Fibroblast of mammary gland (primary cell): ENCODE results near the gene NGFR.

ENCODE experiments used
- DNase-seq: peaks from one replicate; pipeline ENCODE4 v3.0.0-alpha.2; 2010; ENCODE audit warnings: low read depth
- H3K4me3 ChIP-seq: 2 replicates; pipeline ENCODE4 v1.5.1; 2011; ENCODE audit warnings: low read depth, mild to moderate bottlenecking, low read length, moderate library complexity; ENCODE audit not compliant: control insufficient read depth
- TF ChIP-seq, protein P1 (sequence below): conservative IDR thresholded peaks from 2 replicates; pipeline ENCODE4 v1.5.1; 2011; ENCODE audit warnings: low read depth, low read length, inconsistent platforms; ENCODE audit not compliant: control insufficient read depth, insufficient read depth

NGFR gene

DNA sequence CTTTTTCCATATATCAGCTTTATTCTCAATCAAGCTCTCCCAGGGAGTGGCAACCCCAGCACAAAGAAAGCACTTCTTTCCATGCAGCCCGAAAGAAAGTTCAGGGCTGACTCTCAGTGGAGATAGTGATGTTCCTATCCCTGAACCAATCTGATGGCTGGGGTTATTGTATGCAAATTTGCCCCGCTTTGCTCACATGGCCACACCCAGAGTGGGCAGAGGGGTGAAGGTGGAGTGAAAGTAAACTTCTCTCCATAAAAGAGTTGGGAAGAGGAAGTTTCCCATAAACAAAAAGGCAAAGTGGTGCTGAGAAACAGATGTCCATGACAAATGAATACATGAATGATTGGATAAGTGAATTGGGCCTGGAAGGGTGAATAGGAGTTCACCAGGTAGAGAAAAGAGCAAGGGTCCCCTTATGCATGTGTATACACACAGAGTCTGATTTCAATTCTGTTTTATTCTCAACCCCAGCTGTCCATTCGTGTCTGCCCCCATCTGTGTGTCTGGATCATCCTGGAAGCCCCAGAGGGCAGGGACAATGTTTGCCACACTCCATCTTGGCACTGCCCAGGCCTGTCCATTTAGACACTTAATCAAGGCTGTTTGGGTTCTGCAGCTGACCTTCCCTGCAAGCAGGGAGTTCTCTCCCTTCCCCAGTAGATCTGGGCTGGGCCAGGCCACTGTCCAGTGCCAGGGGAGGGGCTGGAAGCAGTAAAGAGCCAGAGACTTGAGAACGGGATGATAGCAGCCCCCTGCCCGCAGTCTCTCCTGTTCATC is 14.1 kb upstream of the NGFR start:
- H3K4me3 ChIP-seq, result no peak overlapping the region
- DNase-seq, result no peak
- TF ChIP-seq, protein P1, sequence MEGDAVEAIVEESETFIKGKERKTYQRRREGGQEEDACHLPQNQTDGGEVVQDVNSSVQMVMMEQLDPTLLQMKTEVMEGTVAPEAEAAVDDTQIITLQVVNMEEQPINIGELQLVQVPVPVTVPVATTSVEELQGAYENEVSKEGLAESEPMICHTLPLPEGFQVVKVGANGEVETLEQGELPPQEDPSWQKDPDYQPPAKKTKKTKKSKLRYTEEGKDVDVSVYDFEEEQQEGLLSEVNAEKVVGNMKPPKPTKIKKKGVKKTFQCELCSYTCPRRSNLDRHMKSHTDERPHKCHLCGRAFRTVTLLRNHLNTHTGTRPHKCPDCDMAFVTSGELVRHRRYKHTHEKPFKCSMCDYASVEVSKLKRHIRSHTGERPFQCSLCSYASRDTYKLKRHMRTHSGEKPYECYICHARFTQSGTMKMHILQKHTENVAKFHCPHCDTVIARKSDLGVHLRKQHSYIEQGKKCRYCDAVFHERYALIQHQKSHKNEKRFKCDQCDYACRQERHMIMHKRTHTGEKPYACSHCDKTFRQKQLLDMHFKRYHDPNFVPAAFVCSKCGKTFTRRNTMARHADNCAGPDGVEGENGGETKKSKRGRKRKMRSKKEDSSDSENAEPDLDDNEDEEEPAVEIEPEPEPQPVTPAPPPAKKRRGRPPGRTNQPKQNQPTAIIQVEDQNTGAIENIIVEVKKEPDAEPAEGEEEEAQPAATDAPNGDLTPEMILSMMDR, result no peak

GRCh38 chr17:49482144-49482817 is 12.8 kb upstream of the NGFR start:
- TF ChIP-seq, protein P1, result no peak
- peak; percentile 42 for DNase-seq
- no peak overlapping the region for H3K4me3 ChIP-seq

DNA sequence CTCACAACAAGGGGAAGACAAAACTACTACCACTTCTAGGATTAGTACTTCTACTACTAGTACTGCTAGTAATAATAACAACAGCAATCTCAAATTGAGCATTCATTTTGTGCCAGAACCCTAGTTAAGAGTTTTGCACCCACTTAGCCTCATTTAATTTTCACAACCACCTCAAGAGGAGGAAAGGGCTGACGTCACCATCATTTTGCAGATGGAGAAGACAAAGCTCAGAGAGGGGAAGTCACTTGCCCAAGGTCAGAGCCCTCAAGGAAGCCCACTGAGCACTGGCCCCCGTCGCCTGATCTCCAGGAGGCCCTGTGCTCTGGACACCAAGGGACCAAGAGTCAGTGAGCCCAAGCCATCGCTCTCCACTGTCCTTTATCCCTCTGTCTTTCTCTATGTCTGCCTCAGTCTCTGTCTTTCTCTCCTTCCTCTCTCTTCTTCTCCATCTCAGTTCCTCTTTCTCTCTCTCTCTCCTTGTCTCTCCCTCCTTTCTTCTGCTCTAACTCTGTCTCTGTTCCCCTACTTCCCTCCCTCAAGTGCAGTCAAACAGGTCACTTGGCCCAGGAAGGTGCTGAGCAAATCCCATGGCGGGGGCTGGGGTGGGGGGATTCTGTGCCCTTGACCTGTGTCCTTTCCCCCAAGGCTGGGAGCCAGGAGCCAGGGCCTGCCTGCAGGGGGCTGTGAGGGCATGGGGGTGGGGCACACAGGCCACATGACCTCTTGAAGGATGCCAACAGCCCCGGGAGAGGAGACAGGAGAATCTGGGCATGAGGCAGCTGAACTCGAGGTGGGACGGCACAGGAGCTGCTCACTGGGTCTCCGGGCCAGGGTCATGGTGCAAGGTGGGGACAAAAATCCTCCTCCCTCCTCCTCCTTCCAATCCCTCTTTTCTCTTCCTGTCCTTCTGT is 11.2 kb upstream of the NGFR start:
- no peak overlapping the region for H3K4me3 ChIP-seq
- TF ChIP-seq, protein P1, result no peak
- DNase-seq, result no peak

DNA sequence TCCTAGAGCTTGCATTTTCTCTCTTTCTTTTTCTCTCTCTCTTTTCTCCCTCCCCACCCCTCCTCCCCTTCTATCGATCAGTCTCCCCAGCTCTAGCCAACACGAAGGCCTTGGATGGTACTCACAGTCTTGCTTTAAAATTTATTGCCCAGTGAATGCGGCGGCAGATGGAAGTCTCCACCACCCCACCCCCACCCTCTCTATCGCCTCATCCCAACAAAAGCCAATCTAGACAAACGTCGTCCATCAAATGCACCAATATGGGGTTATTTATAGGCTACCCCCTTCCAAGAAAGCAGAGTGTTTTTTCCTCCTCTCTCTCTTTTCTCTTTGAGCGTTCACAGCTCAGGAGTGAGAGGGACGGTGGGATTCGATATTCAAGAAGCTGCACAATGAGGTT is 10.5 kb upstream of the NGFR start:
- TF ChIP-seq, protein P1, result no peak
- H3K4me3 ChIP-seq, result no peak overlapping the region
- DNase-seq, result no peak

DNA sequence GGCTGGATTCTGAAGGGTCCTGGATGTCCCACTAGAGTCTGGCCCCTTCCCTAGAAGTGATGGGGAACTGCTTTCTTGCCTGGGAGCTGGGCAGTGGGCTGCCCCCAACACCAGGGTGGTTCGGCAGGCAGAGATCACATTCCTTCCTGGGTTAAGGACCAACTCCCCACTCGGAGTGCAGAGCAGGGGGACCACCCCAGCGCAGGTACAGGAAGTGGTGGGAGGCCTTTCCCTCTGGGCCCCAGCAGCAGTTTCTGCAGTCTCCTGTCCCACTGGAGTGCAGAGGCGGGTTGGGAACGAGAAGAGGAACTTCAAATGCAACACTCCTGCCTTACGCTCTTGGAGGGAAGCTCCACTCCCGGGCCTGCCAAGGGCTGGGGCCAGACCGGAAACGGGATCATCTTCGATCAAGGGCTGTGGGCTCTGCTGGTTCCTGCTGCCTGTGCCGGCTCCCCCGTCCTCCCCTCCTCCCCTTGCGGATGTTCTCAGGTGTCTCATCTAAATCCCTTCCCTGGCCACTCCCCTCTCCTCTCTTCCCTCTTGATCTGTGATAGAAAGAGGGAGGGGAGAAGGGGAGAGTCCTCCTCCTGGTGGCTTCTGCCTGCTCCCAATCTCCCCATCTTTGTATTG is 9.0 kb upstream of the NGFR start:
- no peak for DNase-seq
- TF ChIP-seq, protein P1, result no peak
- no peak overlapping the region for H3K4me3 ChIP-seq

DNA sequence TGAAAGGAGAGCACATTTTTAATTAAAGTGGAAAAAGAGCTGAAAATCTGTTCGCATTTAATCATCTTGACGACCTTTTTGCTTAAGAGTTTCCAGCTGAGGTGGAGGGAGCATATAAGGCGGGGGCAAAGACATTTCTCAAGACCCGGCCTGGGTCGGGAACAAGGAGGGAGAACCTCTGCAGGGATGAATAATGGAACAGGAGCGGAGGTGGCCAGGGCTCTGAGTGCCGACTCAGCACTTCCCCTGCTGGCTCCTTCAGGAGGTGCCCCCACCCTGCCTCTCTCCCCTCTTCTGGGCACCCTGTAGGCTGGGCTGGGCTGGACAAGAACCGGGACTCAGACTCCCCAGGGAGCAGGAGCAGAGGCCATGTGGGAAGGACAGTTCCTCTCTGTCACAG is 7.9 kb upstream of the NGFR start:
- no peak for DNase-seq
- no peak overlapping the region for H3K4me3 ChIP-seq
- TF ChIP-seq, protein P1, result no peak
